MM.1S (cell line): Measurements from ENCODE around the gene RAVER1.

Experiments used
- DNase-seq: peaks from one replicate; pipeline ENCODE4 v3.0.0-alpha.2; 2015
- H2AFZ ChIP-seq: fragments of 300-600 bp; sonication (generic); 2 replicates; pipeline ENCODE4 v1.6.0; 2016; ENCODE audit warnings: antibody characterized with exemption, low read length
- H3F3A ChIP-seq: fragments of 300-600 bp; sonication (generic); 2 replicates; pipeline ENCODE4 v1.6.1; 2016; ENCODE audit warnings: mild to moderate bottlenecking, antibody characterized with exemption, low read length, moderate library complexity, mixed read lengths; ENCODE audit not compliant: insufficient read depth
- H3K27ac ChIP-seq: fragments of 300-600 bp; sonication (generic); 2 replicates; pipeline ENCODE4 v1.5.1; 2016; ENCODE audit warnings: mild to moderate bottlenecking, low read length
- H3K27me3 ChIP-seq: fragments of 300-600 bp; sonication (generic); replicated peaks from 2 replicates; pipeline ENCODE4 v1.6.0; 2016; ENCODE audit warnings: low read length; ENCODE audit not compliant: insufficient read depth
- H3K36me3 ChIP-seq: fragments of 300-600 bp; sonication (generic); replicated peaks from 2 replicates; pipeline ENCODE4 v1.6.1; 2016; ENCODE audit warnings: mild to moderate bottlenecking, low read length, mixed read lengths; ENCODE audit not compliant: insufficient read depth
- H3K4me1 ChIP-seq: fragments of 300-600 bp; sonication (generic); 2 replicates; pipeline ENCODE4 v1.6.1; 2016; ENCODE audit warnings: low read length, mixed read lengths
- H3K4me2 ChIP-seq: fragments of 300-600 bp; sonication (generic); 2 replicates; pipeline ENCODE4 v1.6.0; 2016; ENCODE audit warnings: low read depth, low read length
- H3K4me3 ChIP-seq: fragments of 300-600 bp; sonication (generic); 2 replicates; pipeline ENCODE4 v1.5.1; 2016; ENCODE audit warnings: low read length, mixed read lengths
- H3K79me2 ChIP-seq: fragments of 300-600 bp; sonication (generic); 2 replicates; pipeline ENCODE4 v1.6.1; 2016; ENCODE audit warnings: mixed run types, low read length, mixed read lengths
- H3K9ac ChIP-seq: fragments of 300-600 bp; sonication (generic); 2 replicates; pipeline ENCODE4 v1.6.1; 2016; ENCODE audit warnings: low read length, mixed read lengths
- H3K9me2 ChIP-seq: fragments of 300-600 bp; sonication (generic); replicated peaks from 2 replicates; pipeline ENCODE4 v1.6.1; 2016; ENCODE audit warnings: mild to moderate bottlenecking, low read length, mixed read lengths; ENCODE audit not compliant: insufficient read depth
- H3K9me3 ChIP-seq: fragments of 300-600 bp; sonication (generic); replicated peaks from 2 replicates; pipeline ENCODE4 v1.6.1; 2016; ENCODE audit warnings: mild to moderate bottlenecking, low read length, mixed read lengths; ENCODE audit not compliant: insufficient read depth
- H4K20me1 ChIP-seq: fragments of 300-600 bp; sonication (generic); 2 replicates; pipeline ENCODE4 v1.6.1; 2016; ENCODE audit warnings: mild to moderate bottlenecking, low read length, moderate library complexity, mixed read lengths; ENCODE audit not compliant: insufficient read depth
- EZH2 ChIP-seq: fragments of 300-600 bp; sonication (generic); optimal IDR thresholded peaks from 2 replicates; pipeline ENCODE3; 2017; ENCODE audit warnings: low read depth, mild to moderate bottlenecking, antibody characterized with exemption, low read length, mixed read lengths
- EZH2phosphoT487 ChIP-seq: fragments of 300-600 bp; sonication (generic); IDR thresholded peaks from 2 replicates; pipeline ENCODE4 v1.6.1; 2018; ENCODE audit warnings: antibody characterized with exemption, low read length
- TF ChIP-seq, protein P1 (sequence below): fragments of 300-600 bp; sonication (generic); IDR thresholded peaks from 2 replicates; pipeline ENCODE4 v1.5.1; 2016; ENCODE audit warnings: antibody characterized with exemption, low read length, mixed read lengths

The RAVER1 gene

DNA sequence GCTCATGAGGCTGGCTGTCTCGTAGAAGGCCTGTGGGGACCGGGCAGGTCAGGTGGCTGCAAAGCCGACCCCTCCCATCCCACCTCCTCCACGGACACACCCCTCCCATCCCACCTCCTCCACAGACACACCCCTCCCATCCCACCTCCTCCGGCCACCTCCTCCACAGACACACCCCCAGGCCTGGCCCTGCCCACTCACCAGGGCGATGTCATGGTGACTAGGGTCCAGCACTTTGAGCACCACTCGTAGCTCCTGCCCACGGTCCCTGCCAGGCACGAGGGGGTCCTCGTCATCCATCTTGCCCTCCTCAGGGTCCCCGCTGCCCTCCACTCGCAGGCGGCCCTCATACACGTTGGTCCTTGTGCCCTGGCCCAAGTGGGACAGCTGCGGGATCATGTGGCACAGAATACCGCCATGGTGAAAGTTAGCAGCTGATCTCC is 28.3 kb upstream of the RAVER1 start:
- H3K4me1 ChIP-seq, result no peaks in the 10 kb centered on the region
- H3K27ac ChIP-seq, result no peak overlapping the region
- H3K9me3 ChIP-seq, result no peaks in the 10 kb centered on the region
- H2AFZ ChIP-seq, result no peak overlapping the region
- no peaks in the 10 kb centered on the region for H3K36me3 ChIP-seq
- H3K4me3 ChIP-seq, result no peak overlapping the region
- TF ChIP-seq, protein P1, sequence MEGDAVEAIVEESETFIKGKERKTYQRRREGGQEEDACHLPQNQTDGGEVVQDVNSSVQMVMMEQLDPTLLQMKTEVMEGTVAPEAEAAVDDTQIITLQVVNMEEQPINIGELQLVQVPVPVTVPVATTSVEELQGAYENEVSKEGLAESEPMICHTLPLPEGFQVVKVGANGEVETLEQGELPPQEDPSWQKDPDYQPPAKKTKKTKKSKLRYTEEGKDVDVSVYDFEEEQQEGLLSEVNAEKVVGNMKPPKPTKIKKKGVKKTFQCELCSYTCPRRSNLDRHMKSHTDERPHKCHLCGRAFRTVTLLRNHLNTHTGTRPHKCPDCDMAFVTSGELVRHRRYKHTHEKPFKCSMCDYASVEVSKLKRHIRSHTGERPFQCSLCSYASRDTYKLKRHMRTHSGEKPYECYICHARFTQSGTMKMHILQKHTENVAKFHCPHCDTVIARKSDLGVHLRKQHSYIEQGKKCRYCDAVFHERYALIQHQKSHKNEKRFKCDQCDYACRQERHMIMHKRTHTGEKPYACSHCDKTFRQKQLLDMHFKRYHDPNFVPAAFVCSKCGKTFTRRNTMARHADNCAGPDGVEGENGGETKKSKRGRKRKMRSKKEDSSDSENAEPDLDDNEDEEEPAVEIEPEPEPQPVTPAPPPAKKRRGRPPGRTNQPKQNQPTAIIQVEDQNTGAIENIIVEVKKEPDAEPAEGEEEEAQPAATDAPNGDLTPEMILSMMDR, result no peak
- TF ChIP-seq EZH2 (no peak), EZH2phosphoT487 (no peak)
- H3K27me3 ChIP-seq, result no peaks in the 10 kb centered on the region
- H3K9me2 ChIP-seq, result no peaks in the 10 kb centered on the region
- H3K79me2 ChIP-seq, result no peaks in the 10 kb centered on the region
- H3K4me2 ChIP-seq, result no peak overlapping the region
- H4K20me1 ChIP-seq, result no peaks in the 10 kb centered on the region
- H3F3A ChIP-seq, result 0 out of 2 replicates have a peak, but pooled peaks cover 3% of the 10 kb centered on the region
- no peak for DNase-seq
- no peak overlapping the region for H3K9ac ChIP-seq

DNA sequence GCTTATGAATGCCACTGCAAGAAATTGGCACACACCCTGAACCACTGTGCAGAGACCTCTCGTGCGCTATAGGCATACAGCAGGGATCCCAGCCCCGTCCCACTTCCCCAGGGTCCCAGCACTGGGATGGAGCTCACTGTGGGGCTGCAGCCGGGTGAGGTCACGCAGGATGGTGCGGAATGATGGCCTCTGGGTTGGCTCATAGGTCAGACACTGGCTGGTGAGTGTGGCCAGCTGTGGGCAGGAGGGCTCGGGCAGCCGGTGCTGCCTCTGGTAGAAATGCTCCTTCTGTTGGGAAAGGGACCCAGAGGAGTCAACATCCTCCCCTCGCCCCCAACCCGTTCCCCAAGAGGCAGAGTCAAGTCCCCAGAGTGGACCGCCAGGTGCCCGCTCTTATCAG is 23.1 kb upstream of the RAVER1 start:
- no peaks in the 10 kb centered on the region for H3K4me1 ChIP-seq
- H3F3A ChIP-seq, result 0 out of 2 replicates have a peak, but pooled peaks cover 3% of the 10 kb centered on the region
- no peak overlapping the region for H2AFZ ChIP-seq
- DNase-seq, result no peak
- no peak overlapping the region for H3K4me3 ChIP-seq
- no peaks in the 10 kb centered on the region for H3K9me2 ChIP-seq
- H3K4me2 ChIP-seq, result no peak overlapping the region
- no peaks in the 10 kb centered on the region for H4K20me1 ChIP-seq
- TF ChIP-seq EZH2 (no peak), EZH2phosphoT487 (no peak)
- TF ChIP-seq, protein P1, result no peak
- H3K9me3 ChIP-seq, result no peaks in the 10 kb centered on the region
- H3K79me2 ChIP-seq, result no peaks in the 10 kb centered on the region
- H3K36me3 ChIP-seq, result 0 out of 2 replicates have a peak, but pooled peaks cover 2% of the 10 kb centered on the region
- no peaks in the 10 kb centered on the region for H3K27me3 ChIP-seq
- H3K27ac ChIP-seq, result no peak overlapping the region
- no peak overlapping the region for H3K9ac ChIP-seq

DNA sequence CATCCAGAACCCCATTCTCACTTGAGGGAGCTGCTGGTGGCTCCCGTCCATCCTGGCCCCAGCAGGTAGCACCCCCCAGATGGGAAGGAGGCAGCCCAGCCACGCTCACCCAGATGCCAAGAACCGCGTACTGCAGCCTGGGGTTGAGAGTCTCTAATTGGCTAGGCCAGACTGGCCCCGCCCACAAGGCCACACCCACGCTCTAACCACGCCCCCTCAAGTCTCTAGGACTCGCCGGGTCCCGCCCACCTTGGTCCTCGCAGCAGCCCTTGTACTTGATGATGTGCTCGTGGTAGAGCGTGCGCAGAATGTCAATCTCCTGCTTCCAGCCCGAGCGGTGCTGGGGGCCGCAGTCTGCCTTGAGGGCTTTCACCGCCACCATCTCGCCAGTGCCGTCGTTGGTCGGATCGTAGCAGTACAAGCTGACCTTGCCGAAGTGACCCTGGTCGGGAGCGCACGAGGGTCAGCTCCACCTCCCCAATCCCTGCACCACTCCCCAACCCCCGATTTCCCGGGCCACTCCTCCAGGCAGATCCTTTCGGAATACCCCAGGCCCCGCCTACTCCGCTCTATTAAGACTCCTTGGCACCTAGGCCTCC is 20.6 kb upstream of the RAVER1 start:
- Histone ChIP-seq H3K9ac (no peak overlapping the region), H3K4me1 (no peaks in the 10 kb centered on the region), H3F3A (0 out of 2 replicates have a peak, but pooled peaks cover 3% of the 10 kb centered on the region), H3K27me3 (no peaks in the 10 kb centered on the region), H3K27ac (no peak overlapping the region), H3K4me3 (no peak overlapping the region), H4K20me1 (no peaks in the 10 kb centered on the region), H3K9me3 (no peaks in the 10 kb centered on the region), H3K9me2 (no peaks in the 10 kb centered on the region), H2AFZ (no peak overlapping the region), H3K36me3 (0 out of 2 replicates have a peak, but pooled peaks cover 2% of the 10 kb centered on the region), H3K79me2 (no peaks in the 10 kb centered on the region), H3K4me2 (no peak overlapping the region)
- TF ChIP-seq, protein P1, result no peak
- TF ChIP-seq EZH2phosphoT487 (no peak), EZH2 (no peak)
- DNase-seq, result no peak
